GM10847 (cell line): ENCODE measurements around the gene SMG6.

ENCODE experiments used
- POLR2A ChIP-seq: IDR thresholded peaks from 2 replicates; pipeline ENCODE4 v1.6.1; 2011; ENCODE audit not compliant: insufficient read length; ENCODE audit errors: extremely low read depth

SMG6 gene

GRCh38 chr17:2068519-2069051, 235.0 kb downstream of the SMG6 start:
- no peak for TF ChIP-seq POLR2A

GRCh38 chr17:2068031-2068518, 235.5 kb downstream of the SMG6 start:
- TF ChIP-seq POLR2A = no peak

- TF ChIP-seq POLR2A = no peak
These were observed 236.0 kb downstream of the SMG6 start for GRCh38 chr17:2067608-2068024.

DNA sequence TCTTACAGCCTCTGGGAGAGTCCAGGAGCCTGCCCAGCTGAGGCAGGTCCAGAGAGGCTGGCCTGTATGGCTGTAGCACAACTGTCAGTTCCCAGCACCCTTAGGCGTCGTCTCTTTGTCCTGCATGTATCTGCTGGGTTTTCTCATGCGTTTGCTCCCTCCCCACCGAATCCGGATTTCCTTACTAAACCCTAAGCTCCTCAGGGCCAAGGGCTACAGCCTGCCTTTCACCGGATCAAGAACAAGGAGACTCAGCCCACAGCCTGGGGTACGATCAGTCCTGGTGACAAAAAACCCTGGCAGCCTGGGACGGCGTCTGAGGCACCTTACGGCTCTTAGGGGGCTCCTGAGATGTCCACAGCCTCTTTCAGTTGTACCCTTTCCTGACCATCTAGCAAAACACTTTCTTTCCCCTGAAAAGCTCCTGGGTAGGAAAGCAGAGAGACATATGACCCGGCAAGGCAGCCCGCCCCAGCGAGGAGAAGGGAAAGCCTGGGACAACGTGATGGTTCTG, 236.5 kb downstream of the SMG6 start:
- no peak for TF ChIP-seq POLR2A

- TF ChIP-seq POLR2A = no peak
These were observed 237.6 kb downstream of the SMG6 start for GRCh38 chr17:2065949-2066400.

DNA sequence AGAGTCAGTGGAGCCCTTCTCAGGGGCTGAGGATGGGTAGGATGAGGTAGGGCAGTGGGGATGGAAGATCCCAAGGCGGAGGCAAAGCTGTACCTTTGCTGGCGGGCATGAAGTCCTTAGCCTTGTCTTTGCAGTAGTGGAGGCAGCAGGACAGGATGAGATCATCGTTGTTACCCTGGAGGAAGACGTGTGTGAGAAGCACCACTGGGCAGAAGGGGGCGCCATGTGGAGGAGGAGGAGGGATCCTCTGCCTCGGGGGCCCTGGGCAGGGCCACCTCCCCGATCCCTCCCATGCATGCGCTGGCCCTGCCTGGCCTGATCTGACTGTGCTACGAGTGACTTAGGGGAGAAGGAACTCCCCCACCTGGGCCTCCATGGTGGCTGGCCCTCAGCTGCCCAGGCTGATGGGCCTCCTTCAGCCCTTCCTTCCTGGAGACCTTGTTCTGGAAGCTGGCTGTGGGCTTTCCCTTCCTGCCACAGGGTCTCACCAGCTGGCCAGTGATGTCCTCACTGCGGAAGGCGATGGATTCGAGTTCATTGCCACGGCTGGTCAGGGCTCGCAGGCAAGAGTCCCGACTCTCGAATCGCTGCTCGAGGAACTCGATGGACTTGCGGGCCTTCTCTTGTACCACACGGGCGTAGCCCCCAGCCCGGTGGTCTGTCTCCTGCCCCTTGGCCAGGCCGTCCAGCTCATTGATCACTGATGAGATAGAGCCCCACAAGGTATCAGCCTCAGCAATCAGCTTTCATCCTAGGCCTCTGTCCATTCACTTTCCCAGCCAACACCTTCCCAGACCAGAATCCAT, 238.4 kb downstream of the SMG6 start:
- TF ChIP-seq POLR2A = no peak

GRCh38 chr17:2064520-2064971, 239.0 kb downstream of the SMG6 start:
- TF ChIP-seq POLR2A = no peak

DNA sequence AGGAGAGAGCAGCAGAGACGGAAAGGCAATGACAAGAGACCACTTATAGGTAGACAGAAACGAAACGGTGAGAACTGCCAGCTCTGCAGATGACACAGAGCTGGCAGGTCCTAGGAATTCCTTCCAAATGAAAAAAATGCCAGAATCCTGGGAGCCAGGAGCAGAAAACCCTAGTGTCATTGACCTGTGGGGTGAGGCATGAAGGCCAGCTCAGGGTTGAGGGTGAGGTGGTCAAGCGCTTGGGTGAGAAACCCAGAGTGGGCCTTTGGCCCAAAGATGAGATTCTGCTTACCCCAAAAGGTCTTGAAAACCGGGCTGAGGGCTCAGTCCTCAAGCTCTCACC, 239.5 kb downstream of the SMG6 start:
- no peak for TF ChIP-seq POLR2A

- TF ChIP-seq POLR2A = no peak
These were observed 240.1 kb downstream of the SMG6 start for GRCh38 chr17:2063261-2064146.

DNA sequence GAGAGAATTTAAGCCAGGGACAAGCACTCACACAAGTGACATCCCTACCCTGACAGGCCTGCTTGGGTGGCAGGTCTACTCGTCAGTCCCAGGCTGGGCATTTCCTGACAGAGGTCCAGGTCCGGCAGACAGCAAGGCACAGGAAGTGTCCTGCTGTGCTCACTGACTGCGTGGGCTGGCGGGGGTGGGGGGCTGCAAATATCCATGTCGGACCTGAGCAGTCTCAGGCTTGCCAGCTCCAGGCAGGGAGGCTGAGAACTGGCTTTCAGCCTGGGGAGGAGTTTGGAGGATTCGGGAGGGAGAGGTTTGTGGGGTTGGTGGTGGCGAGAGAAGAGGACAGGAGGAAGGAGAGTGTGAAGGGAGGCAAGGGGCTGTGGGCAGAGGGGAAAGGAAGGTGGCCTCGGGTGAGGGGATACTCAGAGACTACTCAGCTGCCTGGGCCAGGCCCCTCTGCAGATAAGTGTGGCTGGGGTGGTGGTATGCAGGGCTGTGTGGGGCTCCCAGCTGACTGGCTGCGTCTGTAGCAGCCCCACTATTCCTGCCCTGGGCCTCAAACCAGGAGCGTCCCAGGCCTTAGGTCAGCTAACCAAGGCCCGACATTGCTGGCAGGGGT, 240.9 kb downstream of the SMG6 start:
- TF ChIP-seq POLR2A = no peak

- no peak for TF ChIP-seq POLR2A
These were observed 242.1 kb downstream of the SMG6 start for GRCh38 chr17:2061441-2061958.

DNA sequence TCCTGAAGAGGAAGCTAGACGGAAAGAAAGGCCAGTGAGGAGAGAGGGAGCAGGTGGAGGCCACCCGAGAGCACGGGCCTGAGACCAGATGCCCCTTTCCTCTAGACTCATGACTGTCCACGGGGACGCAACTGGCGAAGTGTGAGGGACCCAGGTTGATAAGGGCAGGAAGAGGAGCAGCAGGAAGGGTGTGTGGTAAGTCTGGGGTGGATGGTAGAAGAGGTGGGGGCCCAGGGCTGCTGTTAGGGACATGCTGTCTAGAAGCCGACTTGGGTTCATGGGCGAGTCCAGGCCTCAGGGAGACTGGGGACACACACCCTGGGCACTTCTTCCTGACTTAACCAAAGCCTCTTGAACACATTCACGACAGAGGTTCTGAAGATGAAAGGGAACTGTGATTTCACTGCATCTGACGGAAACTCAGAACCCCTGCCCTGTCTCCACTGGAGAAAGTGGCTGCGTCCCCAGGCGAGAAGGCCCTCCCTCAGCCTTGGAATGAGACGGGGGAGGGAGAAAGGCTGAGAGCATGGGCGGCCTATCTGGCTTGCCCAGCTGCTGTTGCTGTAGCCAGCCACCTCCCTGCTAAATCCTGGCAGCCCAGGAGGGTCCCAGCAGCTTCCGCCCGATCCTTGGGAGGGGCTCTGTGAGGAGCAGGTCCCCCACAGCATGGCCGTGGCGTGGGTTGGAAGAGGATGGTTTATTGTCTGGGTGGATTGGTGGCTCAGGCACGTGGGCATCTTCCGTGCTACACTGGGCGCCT, 242.7 kb downstream of the SMG6 start:
- no peak for TF ChIP-seq POLR2A

- no peak for TF ChIP-seq POLR2A
These were observed 243.3 kb downstream of the SMG6 start for GRCh38 chr17:2060385-2060658.
